NAMALWA (cell line): ENCODE results near the gene TSPAN15.

Experiments used
- DNase-seq: peaks from one replicate; pipeline ENCODE4 v3.0.0-alpha.2; 2015; ENCODE audit warnings: low spot score

TSPAN15 gene

DNA sequence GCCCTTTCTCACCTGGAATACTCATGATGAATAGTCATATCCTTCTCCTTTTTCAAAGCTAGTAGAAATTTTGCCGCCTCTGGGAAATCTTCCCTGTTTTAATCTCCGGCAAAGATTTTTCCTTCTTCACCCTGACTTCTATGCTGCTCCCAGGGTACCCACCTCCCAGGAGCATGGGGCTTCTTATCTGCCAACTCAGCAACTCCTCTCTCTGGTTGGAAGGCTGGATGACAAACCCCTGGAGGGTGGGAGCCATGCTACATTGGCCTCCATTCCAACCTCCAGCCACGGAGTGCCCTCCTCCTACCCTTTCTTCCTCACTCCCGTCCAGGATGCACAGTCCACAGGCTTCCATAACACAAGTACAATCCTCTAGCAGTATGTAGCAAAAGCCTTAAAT lies 102.1 kb downstream of the TSPAN15 start:
- DNase-seq = no peak

DNA sequence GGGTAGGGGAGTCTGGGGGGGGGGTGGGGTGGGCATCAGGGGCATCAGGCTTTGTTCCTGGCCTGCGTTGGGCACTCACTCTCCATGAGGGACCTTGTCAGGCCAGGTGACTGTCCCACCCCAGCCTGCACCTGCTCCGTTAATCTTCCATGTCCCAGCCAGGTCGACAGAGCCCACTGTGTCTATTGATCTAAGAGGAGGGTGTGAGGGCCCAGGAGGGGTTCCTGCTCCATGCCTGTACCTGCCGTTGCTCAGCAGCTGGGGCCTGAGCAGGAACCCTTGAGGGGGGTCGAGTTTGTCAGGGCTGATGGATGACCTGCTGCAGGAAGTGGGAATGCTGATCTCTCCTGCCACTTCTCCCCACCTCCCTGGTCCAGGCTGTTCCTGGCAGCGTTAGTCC lies 103.3 kb downstream of the TSPAN15 start:
- no peak for DNase-seq
